GM23338 (cell line): Measurements from ENCODE around the gene RBMXL2. TPM values are rescaled to one million over a fixed set of nuclear protein-coding genes. Genes with fewer than 3 reads are reported as not detected.

Experiments used
- ATAC-seq: fragments of 200-7000 bp; cut with Tn5 transposase; 3 replicates; pipeline ENCODE4 v1.9.1; 2020
- DNase-seq: peaks from one replicate; pipeline ENCODE4 v3.0.0-alpha.2; 2015; ENCODE audit warnings: low spot score
- H2AFZ ChIP-seq: fragments of 200-600 bp; sonication (generic); 2 replicates; pipeline ENCODE4 v1.8.0; 2016; ENCODE audit warnings: antibody characterized with exemption, mild to moderate bottlenecking, moderate library complexity
- H3F3A ChIP-seq: fragments of 200-600 bp; sonication (generic); replicated peaks from 2 replicates; pipeline ENCODE4 v1.8.0; 2017; ENCODE audit warnings: antibody characterized with exemption, mixed run types, low read depth
- H3K27ac ChIP-seq: fragments of 200-600 bp; sonication (generic); 2 replicates; pipeline ENCODE4 v1.6.1; 2016; ENCODE audit warnings: low read depth
- H3K27me3 ChIP-seq: fragments of 200-600 bp; sonication (generic); 2 replicates; pipeline ENCODE4 v1.8.0; 2016; ENCODE audit warnings: mild to moderate bottlenecking, mixed run types, moderate library complexity; ENCODE audit not compliant: insufficient read depth
- H3K36me3 ChIP-seq: fragments of 200-600 bp; sonication (generic); 2 replicates; pipeline ENCODE4 v1.8.0; 2016; ENCODE audit warnings: mild to moderate bottlenecking; ENCODE audit not compliant: insufficient read depth
- H3K4me1 ChIP-seq: fragments of 200-600 bp; sonication (generic); 2 replicates; pipeline ENCODE4 v1.8.0; 2016; ENCODE audit warnings: mild to moderate bottlenecking, moderate library complexity; ENCODE audit not compliant: insufficient read depth
- H3K4me2 ChIP-seq: fragments of 200-600 bp; sonication (generic); 2 replicates; pipeline ENCODE4 v1.7.1; 2017; ENCODE audit warnings: mixed run types
- H3K4me3 ChIP-seq: fragments of 200-600 bp; sonication (generic); 2 replicates; pipeline ENCODE4 v1.6.1; 2016; ENCODE audit warnings: mixed run types
- H3K79me2 ChIP-seq: fragments of 200-600 bp; sonication (generic); replicated peaks from 2 replicates; pipeline ENCODE4 v1.8.0; 2017; ENCODE audit warnings: mild to moderate bottlenecking; ENCODE audit not compliant: insufficient read depth
- H3K9me2 ChIP-seq: fragments of 200-600 bp; sonication (generic); 2 replicates; pipeline ENCODE4 v1.8.0; 2017; ENCODE audit not compliant: insufficient read depth
- H4K20me1 ChIP-seq: fragments of 200-600 bp; sonication (generic); replicated peaks from 2 replicates; pipeline ENCODE4 v1.8.0; 2017; ENCODE audit warnings: mild to moderate bottlenecking; ENCODE audit not compliant: insufficient read depth
- H3K27ac Mint-ChIP-seq: 2 replicates; pipeline ENCODE4 v1.8.0; 2020; ENCODE audit warnings: inconsistent platforms, mild to moderate bottlenecking, moderate library complexity, mixed read lengths
- H3K27me3 Mint-ChIP-seq: 3 replicates; pipeline ENCODE4 v1.8.0; 2022; ENCODE audit warnings: low read depth, mild to moderate bottlenecking, moderate library complexity, mixed read lengths, inconsistent platforms; ENCODE audit not compliant: insufficient read depth, poor library complexity
- H3K36me3 Mint-ChIP-seq: 3 replicates; pipeline ENCODE4 v1.8.0; 2021; ENCODE audit warnings: low read depth, mild to moderate bottlenecking, inconsistent platforms, moderate library complexity, mixed read lengths
- H3K4me1 Mint-ChIP-seq: 3 replicates; pipeline ENCODE4 v1.8.0; 2020; ENCODE audit warnings: mild to moderate bottlenecking, inconsistent platforms, mixed read lengths
- H3K4me3 Mint-ChIP-seq: 3 replicates; pipeline ENCODE4 v1.8.0; 2021; ENCODE audit warnings: moderate library complexity, mild to moderate bottlenecking, inconsistent platforms, mixed read lengths
- H3K9me3 Mint-ChIP-seq: 3 replicates; pipeline ENCODE4 v1.8.0; 2020; ENCODE audit warnings: moderate library complexity, mild to moderate bottlenecking, inconsistent platforms, mixed read lengths
- CREB1 ChIP-seq: fragments of 250-450 bp; sonication (Bioruptor Pico); IDR thresholded peaks from 2 replicates; pipeline ENCODE4 v1.5.0; 2020; ENCODE audit warnings: low read depth, mild to moderate bottlenecking, moderate library complexity
- ETS1 ChIP-seq: IDR thresholded peaks from 2 replicates; pipeline ENCODE4 v1.6.1; 2016; ENCODE audit warnings: antibody characterized with exemption
- EZH2 ChIP-seq: fragments of 200-600 bp; sonication (generic); IDR thresholded peaks from one replicate; pipeline ENCODE4 v1.8.0; 2017; ENCODE audit warnings: antibody characterized with exemption, mild to moderate bottlenecking, low read depth; ENCODE audit not compliant: unreplicated experiment
- EZH2phosphoT487 ChIP-seq: fragments of 200-600 bp; sonication (generic); IDR thresholded peaks from one replicate; pipeline ENCODE4 v1.8.1; 2018; ENCODE audit warnings: antibody characterized with exemption; ENCODE audit not compliant: unreplicated experiment
- JUNB ChIP-seq: IDR thresholded peaks from one replicate; pipeline ENCODE4 v1.6.1; 2016; ENCODE audit warnings: antibody characterized with exemption; ENCODE audit not compliant: unreplicated experiment
- NANOG ChIP-seq: IDR thresholded peaks from 2 replicates; pipeline ENCODE4 v1.6.1; 2016; ENCODE audit warnings: antibody characterized with exemption, borderline replicate concordance
- POLR2AphosphoS5 ChIP-seq: IDR thresholded peaks from 2 replicates; pipeline ENCODE4 v1.6.1; 2016; ENCODE audit warnings: antibody characterized with exemption, low read depth
- REST ChIP-seq: IDR thresholded peaks from one replicate; pipeline ENCODE4 v1.6.1; 2018; ENCODE audit warnings: antibody characterized with exemption; ENCODE audit not compliant: unreplicated experiment
- STAT1 ChIP-seq: IDR thresholded peaks from one replicate; pipeline ENCODE4 v1.6.1; 2016; ENCODE audit warnings: antibody characterized with exemption; ENCODE audit not compliant: unreplicated experiment
- ZNF114 ChIP-seq: fragments of 250-450 bp; sonication (Bioruptor Pico); IDR thresholded peaks from 2 replicates; pipeline ENCODE4 v1.5.0; 2020; ENCODE audit warnings: mild to moderate bottlenecking, moderate library complexity
- ZNF331 ChIP-seq: fragments of 250-450 bp; sonication (Bioruptor Pico); IDR thresholded peaks from 2 replicates; pipeline ENCODE4 v1.5.0; 2020; ENCODE audit warnings: low read depth, mild to moderate bottlenecking, moderate library complexity
- ZNF462 ChIP-seq: fragments of 250-450 bp; sonication (Bioruptor Pico); IDR thresholded peaks from 2 replicates; pipeline ENCODE4 v1.5.0; 2020; ENCODE audit warnings: mild to moderate bottlenecking, moderate library complexity
- polyA plus RNA-seq: library from polyadenylated mRNA; unstranded; fragments of >200 nt; fragmentation: Nextera tagmentation; extraction: Ambion mirVana; gene quantifications from 2 replicates; pipeline ENCODE4 v1.2.1, GENCODE V29; 2016
- total RNA-seq: library from RNA; depleted of rRNA; stranded (reverse); fragments of >200 nt; shearing (Covaris generic); gene quantifications from 2 replicates; pipeline ENCODE4 v1.2.3, GENCODE V29; 2014
- TF ChIP-seq, protein P1 (sequence below), 2 experiments: fragments of 200-600 bp in 1 of 2; sonication (generic) in 1 of 2; conservative IDR thresholded peaks; 2 replicates each; pipeline versions ENCODE4 v1.5.1 to v1.6.1; 2016 to 2017; ENCODE audit warnings: antibody characterized with exemption in 2 of 2, low read depth in 2 of 2, mild to moderate bottlenecking in 2 of 2, moderate library complexity in 1 of 2

The RBMXL2 gene
- total and polyA plus RNA-seq, 2 experiments from 2014 or later = 0.17 TPM; not detected in 1

GRCh38 chr11:7080900-7081299 is 7.9 kb upstream of the RBMXL2 start:
- peaks cover 13% of the 10 kb centered on the region for H3K36me3 ChIP-seq
- no peak overlapping the region for H3K27ac ChIP-seq
- H3K9me2 ChIP-seq = no peaks in the 10 kb centered on the region; the same call in 1 of the 2 replicates
- peaks cover 3% of the 10 kb centered on the region; the same call in 1 of the 2 replicates for H3K4me1 ChIP-seq
- H4K20me1 ChIP-seq = no peaks in the 10 kb centered on the region
- TF ChIP-seq EZH2phosphoT487 (no peak), NANOG (no peak), JUNB (no peak), ZNF114 (CRISPR knock-in tag) (no peak), EZH2 (no peak), STAT1 (no peak), ETS1 (no peak), CREB1 (CRISPR knock-in tag) (no peak), POLR2AphosphoS5 (no peak), REST (no peak), ZNF462 (no peak), ZNF331 (CRISPR knock-in tag) (no peak)
- TF ChIP-seq, protein P1, sequence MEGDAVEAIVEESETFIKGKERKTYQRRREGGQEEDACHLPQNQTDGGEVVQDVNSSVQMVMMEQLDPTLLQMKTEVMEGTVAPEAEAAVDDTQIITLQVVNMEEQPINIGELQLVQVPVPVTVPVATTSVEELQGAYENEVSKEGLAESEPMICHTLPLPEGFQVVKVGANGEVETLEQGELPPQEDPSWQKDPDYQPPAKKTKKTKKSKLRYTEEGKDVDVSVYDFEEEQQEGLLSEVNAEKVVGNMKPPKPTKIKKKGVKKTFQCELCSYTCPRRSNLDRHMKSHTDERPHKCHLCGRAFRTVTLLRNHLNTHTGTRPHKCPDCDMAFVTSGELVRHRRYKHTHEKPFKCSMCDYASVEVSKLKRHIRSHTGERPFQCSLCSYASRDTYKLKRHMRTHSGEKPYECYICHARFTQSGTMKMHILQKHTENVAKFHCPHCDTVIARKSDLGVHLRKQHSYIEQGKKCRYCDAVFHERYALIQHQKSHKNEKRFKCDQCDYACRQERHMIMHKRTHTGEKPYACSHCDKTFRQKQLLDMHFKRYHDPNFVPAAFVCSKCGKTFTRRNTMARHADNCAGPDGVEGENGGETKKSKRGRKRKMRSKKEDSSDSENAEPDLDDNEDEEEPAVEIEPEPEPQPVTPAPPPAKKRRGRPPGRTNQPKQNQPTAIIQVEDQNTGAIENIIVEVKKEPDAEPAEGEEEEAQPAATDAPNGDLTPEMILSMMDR (conservative IDR thresholded peaks at IDR 0.05; ENCODE audit: low read depth in 2 of 2) = no peak
- Mint-ChIP-seq H3K9me3 (peaks cover 36% of the 10 kb centered on the region), H3K4me3 (no peak overlapping the region), H3K36me3 (peaks cover 30% of the 10 kb centered on the region), H3K4me1 (peaks cover 6% of the 10 kb centered on the region; the same call in 2 of the 3 replicates), H3K27me3 (peaks cover 6% of the 10 kb centered on the region), H3K27ac (no peak overlapping the region)
- no peak overlapping the region for H2AFZ ChIP-seq
- no peaks in the 10 kb centered on the region for H3F3A ChIP-seq
- no peak overlapping the region for H3K4me3 ChIP-seq
- no peaks in the 10 kb centered on the region for H3K79me2 ChIP-seq
- DNase-seq (no peak), ATAC-seq (no peak)
- no peaks in the 10 kb centered on the region for H3K27me3 ChIP-seq
- H3K4me2 ChIP-seq = no peak overlapping the region
